ENCODE data around the gene ALG10. TPM values are rescaled to one million over a fixed set of nuclear protein-coding genes. Genes with fewer than 3 reads are reported as not detected.
"Not testable (repeated sequence)": the region's sequence is repeated elsewhere in the genome, so short reads cannot be mapped to it uniquely, and the experiment has no call there.

ALG10 gene
- total RNA-seq, result 14.8 and 17.4 TPM in 2 replicates

- DNase-seq (ENCODE audit: low read depth in 2 of 2), result peak; percentile 96 to 97
Measured at GRCh38 chr12:34022079-34022830, at the start of gene ALG10. Gene ALG10, plus strand, starts transcription at chr12:34022496. Its CDS starts 104 bp downstream, at chr12:34022600.

- DNase-seq (ENCODE audit: low read depth in 2 of 2), result not testable (repeated sequence)
Measured at GRCh38 chr12:33972884-33973283, 49.4 kb upstream of the ALG10 start.

- DNase-seq (ENCODE audit: low read depth in 2 of 2), result no peak
Measured at GRCh38 chr12:33977887-33978286, 44.4 kb upstream of the ALG10 start.

- peak in 1 of 2 donors; percentile 2 for DNase-seq (ENCODE audit: low read depth in 2 of 2)
Measured at GRCh38 chr12:33988197-33988805, 34.0 kb upstream of the ALG10 start.

GRCh38 chr12:33988913-33989312 lies 33.4 kb upstream of the ALG10 start:
- DNase-seq (ENCODE audit: low read depth in 2 of 2), result peak in 1 of 2 donors; percentile 58

GRCh38 chr12:33994857-33995808 lies 27.2 kb upstream of the ALG10 start:
- DNase-seq (ENCODE audit: low read depth in 2 of 2), result no peak

GRCh38 chr12:34008835-34009234 lies 13.5 kb upstream of the ALG10 start:
- not testable (repeated sequence) for DNase-seq (ENCODE audit: low read depth in 2 of 2)

- DNase-seq (ENCODE audit: low read depth in 2 of 2), result no peak
Measured at GRCh38 chr12:34016361-34016760, 5.9 kb upstream of the ALG10 start.

- no peak for DNase-seq (ENCODE audit: low read depth in 2 of 2)
Measured at GRCh38 chr12:34021071-34021470, 1.2 kb upstream of the ALG10 start.

GRCh38 chr12:34027661-34028060 lies 5.4 kb downstream of the ALG10 start:
- DNase-seq (ENCODE audit: low read depth in 2 of 2), result not testable (repeated sequence)

GRCh38 chr12:34030591-34030990 lies 8.3 kb downstream of the ALG10 start:
- no peak for DNase-seq (ENCODE audit: low read depth in 2 of 2)

- DNase-seq (ENCODE audit: low read depth in 2 of 2), result peak; percentile 22 to 43
Measured at GRCh38 chr12:34033628-34034296, 11.5 kb downstream of the ALG10 start.

GRCh38 chr12:34038357-34038756 lies 16.1 kb downstream of the ALG10 start:
- peak in 1 of 2 donors; percentile 19 for DNase-seq (ENCODE audit: low read depth in 2 of 2)

- no peak for DNase-seq (ENCODE audit: low read depth in 2 of 2)
Measured at GRCh38 chr12:34046570-34046969, 24.3 kb downstream of the ALG10 start.

GRCh38 chr12:34047855-34048254 lies 25.6 kb downstream of the ALG10 start:
- DNase-seq (ENCODE audit: low read depth in 2 of 2), result not testable (repeated sequence)

- no peak for DNase-seq (ENCODE audit: low read depth in 2 of 2)
Measured at GRCh38 chr12:34048714-34049113, 26.4 kb downstream of the ALG10 start.

- no peak for DNase-seq (ENCODE audit: low read depth in 2 of 2)
Measured at GRCh38 chr12:34051486-34051885, 29.2 kb downstream of the ALG10 start.

- DNase-seq (ENCODE audit: low read depth in 2 of 2), result no peak
Measured at GRCh38 chr12:34054938-34055337, 32.6 kb downstream of the ALG10 start.

Measured in dermis microvascular lymphatic vessel endothelial cell (primary cell).